ENCODE measurements around the gene PCDHB6.
"Not testable (repeated sequence)": the region's sequence is repeated elsewhere in the genome, so short reads cannot be mapped to it uniquely, and the experiment has no call there.

PCDHB6 gene

DNA sequence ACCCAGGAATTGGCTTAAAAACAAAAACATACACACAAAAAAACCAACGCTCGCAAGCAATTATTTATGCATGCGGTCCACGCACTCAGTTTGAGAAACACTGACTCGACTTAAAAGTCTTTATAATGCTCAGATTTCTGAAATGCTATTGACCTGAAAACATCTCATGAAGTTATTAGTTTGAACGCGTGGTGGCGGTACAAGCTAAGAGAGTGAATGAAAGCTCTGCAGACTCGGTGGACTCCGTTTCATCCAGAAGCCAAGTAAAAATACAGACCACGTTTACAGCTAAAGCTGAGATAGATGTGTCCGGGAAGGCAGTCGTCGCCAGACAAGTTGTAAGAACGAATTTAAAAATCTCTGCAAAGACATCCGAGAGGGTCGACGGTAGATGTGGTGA lies at the start of gene PCDHB6:
PCDHB6 (plus strand) TSS at position 246 of the 400 bp plus-strand sequence. CDS start 201 bp downstream, outside the sequence.
- no peak for DNase-seq (ENCODE audit: low spot score)

DNA sequence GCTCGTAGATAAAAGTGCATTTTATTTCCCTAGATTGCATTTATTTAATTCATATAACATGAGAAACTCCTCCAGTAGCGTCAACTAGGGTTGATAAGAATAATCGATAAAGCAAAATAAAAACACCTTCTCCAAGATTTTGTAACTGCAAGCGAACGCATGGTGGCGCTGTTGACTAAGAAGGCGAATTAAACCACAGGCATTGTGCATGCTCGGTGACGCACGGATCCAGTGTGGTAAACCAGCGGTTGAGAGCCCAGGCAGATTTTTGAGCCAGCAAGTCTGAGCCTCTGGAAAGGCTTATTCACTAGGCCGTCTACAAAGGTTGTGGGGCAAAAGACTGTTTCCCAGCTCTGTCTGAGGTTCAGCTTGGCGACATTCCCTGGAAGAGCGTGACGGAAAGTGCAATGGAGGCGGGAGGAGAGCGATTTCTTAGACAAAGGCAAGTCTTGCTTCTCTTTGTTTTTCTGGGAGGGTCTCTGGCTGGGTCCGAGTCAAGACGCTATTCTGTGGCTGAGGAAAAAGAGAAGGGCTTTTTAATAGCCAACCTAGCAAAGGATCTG lies 49.5 kb upstream of the PCDHB6 start, which contains the start of gene PCDHB3:
PCDHB3 (plus strand) TSS at position 231 of the 563 bp plus-strand sequence; CDS start at position 408, 177 bp downstream.
- DNase-seq (ENCODE audit: low spot score) = no peak

GRCh38 chr5:141101059-141101458 lies 48.8 kb upstream of the PCDHB6 start:
- no peak for DNase-seq (ENCODE audit: low spot score)

DNA sequence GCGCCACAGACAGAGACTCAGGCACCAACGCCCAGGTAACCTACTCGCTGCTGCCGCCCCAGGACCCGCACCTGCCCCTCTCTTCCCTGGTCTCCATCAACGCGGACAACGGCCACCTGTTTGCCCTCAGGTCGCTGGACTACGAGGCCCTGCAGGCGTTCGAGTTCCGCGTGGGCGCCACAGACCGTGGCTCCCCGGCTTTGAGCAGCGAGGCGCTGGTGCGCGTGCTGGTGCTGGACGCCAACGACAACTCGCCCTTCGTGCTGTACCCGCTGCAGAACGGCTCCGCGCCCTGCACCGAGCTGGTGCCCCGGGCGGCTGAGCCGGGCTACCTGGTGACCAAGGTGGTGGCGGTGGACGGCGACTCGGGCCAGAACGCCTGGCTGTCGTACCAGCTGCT lies 47.8 kb upstream of the PCDHB6 start:
- not testable (repeated sequence) for DNase-seq (ENCODE audit: low spot score)

GRCh38 chr5:141102471-141102870 lies 47.4 kb upstream of the PCDHB6 start:
- not testable (repeated sequence) for DNase-seq (ENCODE audit: low spot score)

GRCh38 chr5:141105350-141105749 lies 44.5 kb upstream of the PCDHB6 start:
- no peak for DNase-seq (ENCODE audit: low spot score)

DNA sequence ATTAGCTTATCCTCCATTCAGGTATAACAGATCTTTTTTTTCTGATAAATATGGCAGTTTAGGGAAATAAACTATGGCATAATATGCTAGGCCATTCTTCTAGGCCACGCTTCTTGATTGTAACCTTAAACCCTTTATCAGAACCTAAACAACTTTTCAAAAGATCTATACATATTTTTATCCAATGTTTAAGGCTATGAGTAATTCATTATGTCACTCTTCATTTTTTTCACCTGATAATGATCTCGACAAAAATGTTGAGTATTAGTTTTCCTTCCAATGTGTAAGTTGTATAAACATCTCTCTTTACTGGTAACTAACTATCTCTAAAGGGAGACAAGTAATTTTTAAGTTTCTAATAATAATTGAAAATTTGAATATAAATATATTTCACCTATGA lies 30.6 kb upstream of the PCDHB6 start:
- no peak for DNase-seq (ENCODE audit: low spot score)

DNA sequence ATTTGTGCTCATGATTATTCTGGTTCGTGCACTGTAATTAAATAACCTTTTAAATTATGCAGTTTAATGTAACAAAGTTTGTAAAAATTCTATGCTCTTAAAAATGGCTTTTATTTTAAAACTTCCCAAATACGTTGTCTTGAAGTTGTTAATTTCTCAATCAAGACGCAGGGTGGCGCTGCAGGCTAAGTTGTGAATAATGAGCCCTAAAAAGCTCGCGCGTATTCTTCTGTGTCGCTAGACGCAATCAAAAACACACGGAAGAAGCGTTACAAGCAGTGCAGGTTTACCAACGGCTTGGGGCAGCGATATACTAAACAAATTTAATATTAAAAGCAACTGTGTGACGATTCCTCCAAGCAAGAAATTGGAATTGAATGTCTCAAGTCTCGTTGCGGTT lies 28.3 kb upstream of the PCDHB6 start, which contains the start of gene PCDHB4:
PCDHB4 (plus strand) TSS at position 256 of the 400 bp plus-strand sequence. CDS start 181 bp downstream, outside the sequence.
- DNase-seq (ENCODE audit: low spot score) = no peak

GRCh38 chr5:141121985-141122384 lies 27.9 kb upstream of the PCDHB6 start:
- no peak for DNase-seq (ENCODE audit: low spot score)

DNA sequence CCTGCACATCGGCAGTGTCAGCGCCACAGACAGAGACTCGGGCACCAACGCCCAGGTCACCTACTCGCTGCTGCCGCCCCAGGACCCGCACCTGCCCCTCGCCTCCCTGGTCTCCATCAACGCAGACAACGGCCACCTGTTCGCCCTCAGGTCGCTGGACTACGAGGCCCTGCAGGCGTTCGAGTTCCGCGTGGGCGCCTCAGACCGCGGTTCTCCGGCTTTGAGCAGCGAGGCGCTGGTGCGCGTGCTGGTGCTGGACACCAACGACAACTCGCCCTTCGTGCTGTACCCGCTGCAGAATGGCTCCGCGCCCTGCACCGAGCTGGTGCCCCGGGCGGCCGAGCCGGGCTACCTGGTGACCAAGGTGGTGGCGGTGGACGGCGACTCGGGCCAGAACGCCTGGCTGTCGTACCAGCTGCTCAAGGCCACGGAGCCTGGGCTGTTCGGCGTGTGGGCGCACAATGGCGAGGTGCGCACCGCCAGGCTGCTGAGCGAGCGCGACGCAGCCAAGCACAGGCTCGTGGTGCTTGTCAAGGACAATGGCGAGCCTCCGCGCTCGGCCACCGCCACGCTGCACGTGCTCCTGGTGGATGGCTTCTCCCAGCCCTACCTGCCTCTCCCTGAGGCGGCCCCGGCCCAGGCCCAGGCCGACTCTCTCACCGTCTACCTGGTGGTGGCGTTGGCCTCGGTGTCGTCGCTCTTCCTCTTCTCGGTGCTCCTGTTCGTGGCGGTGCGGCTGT lies 26.3 kb upstream of the PCDHB6 start:
- not testable (repeated sequence) for DNase-seq (ENCODE audit: low spot score)

DNA sequence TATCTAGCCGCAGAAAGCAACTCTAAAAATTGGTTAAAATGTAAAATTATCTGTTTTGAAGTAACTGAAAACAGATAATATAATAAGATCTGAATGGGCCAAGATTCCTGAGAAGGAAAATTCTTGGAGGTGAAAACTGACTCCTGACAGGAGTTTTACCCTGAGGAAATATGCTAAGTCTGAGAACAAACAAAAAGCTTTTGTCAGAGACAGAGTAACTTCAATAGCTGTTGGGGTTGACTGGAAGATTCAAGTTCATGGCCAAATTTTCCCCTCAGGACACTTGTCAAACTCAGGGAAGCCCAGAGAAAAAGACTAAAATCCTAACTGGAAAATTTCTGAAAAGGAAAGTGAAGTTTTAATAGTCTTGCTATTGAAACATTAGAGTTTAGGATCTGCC lies 22.6 kb upstream of the PCDHB6 start:
- DNase-seq (ENCODE audit: low spot score) = no peak

- no peak for DNase-seq (ENCODE audit: low spot score)
Measured at GRCh38 chr5:141135030-141135717, 14.7 kb upstream of the PCDHB6 start, which contains the start of gene PCDHB5. Gene PCDHB5, plus strand, starts transcription at chr5:141135206. Its CDS starts 229 bp downstream, at chr5:141135435.

- DNase-seq (ENCODE audit: low spot score) = no peak
Measured at GRCh38 chr5:141135718-141136266, 14.1 kb upstream of the PCDHB6 start.

DNA sequence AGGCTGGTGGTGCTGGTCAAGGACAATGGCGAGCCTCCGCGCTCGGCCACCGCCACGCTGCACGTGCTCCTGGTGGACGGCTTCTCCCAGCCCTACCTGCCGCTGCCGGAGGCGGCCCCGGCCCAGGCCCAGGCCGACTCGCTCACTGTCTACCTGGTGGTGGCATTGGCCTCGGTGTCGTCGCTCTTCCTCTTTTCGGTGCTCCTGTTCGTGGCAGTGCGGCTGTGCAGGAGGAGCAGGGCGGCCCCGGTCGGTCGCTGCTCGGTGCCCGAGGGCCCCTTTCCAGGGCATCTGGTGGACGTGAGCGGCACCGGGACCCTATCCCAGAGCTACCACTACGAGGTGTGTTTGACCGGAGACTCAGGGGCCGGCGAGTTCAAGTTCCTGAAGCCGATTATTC lies 12.5 kb upstream of the PCDHB6 start:
- not testable (repeated sequence) for DNase-seq (ENCODE audit: low spot score)

DNA sequence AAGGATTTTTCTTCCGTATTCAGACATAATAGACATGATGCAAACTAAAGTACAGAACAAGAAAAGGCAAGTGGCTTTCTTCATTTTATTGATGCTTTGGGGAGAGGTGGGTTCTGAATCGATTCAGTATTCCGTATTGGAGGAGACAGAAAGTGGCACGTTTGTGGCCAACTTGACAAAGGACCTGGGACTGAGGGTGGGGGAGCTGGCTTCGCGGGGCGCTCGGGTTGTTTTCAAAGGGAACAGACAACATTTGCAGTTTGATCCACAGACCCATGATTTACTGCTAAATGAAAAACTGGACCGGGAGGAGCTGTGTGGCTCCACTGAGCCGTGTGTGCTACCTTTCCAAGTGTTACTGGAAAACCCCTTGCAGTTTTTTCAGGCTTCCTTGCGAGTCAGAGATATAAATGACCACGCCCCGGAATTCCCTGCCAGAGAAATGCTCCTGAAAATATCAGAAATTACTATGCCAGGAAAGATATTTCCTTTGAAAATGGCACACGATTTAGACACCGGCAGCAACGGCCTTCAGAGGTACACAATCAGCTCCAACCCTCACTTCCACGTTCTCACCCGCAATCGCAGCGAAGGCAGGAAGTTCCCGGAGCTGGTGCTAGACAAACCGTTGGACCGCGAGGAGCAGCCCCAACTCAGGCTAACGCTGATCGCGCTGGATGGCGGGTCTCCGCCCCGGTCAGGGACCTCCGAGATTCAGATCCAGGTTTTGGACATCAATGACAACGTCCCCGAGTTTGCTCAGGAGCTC lies 551 bp downstream of the PCDHB6 start:
- no peak for DNase-seq (ENCODE audit: low spot score)

DNA sequence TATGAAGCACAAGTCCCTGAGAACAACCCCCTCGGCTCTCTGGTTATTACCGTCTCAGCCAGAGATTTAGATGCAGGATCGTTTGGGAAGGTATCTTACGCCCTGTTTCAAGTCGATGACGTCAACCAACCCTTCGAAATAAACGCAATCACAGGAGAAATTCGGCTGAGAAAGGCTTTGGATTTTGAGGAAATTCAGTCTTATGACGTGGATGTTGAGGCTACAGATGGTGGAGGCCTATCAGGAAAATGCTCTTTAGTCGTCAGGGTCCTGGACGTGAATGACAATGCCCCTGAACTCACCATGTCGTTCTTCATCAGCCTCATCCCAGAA lies 1.1 kb downstream of the PCDHB6 start:
- DNase-seq (ENCODE audit: low spot score) = no peak

DNA sequence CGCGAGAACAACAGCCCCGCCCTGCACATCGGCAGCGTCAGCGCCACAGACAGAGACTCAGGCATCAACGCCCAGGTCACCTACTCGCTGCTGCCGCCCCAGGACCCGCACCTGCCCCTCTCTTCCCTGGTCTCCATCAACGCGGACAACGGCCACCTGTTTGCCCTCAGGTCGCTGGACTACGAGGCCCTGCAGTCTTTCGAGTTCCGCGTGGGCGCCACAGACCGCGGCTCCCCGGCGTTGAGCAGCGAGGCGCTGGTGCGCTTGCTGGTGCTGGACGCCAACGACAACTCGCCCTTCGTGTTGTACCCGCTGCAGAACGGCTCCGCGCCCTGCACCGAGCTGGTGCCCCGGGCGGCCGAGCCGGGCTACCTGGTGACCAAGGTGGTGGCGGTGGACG lies 1.8 kb downstream of the PCDHB6 start:
- not testable (repeated sequence) for DNase-seq (ENCODE audit: low spot score)

- not testable (repeated sequence) for DNase-seq (ENCODE audit: low spot score)
Measured at GRCh38 chr5:141152096-141152495, 2.2 kb downstream of the PCDHB6 start.

GRCh38 chr5:141155540-141156374 lies 5.9 kb downstream of the PCDHB6 start:
- DNase-seq (ENCODE audit: low spot score) = no peak

DNA sequence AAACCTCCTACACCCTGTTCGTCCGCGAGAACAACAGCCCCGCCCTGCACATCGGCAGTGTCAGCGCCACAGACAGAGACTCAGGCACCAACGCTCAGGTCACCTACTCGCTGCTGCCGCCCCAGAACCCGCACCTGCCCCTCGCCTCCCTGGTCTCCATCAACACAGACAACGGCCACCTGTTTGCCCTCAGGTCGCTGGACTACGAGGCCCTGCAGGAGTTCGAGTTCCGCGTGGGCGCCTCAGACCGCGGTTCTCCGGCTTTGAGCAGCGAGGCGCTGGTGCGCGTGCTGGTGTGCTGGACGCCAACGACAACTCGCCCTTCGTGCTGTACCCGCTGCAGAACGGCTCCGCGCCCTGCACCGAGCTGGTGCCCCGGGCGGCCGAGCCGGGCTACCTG lies 7.5 kb downstream of the PCDHB6 start:
- not testable (repeated sequence) for DNase-seq (ENCODE audit: low spot score)

DNA sequence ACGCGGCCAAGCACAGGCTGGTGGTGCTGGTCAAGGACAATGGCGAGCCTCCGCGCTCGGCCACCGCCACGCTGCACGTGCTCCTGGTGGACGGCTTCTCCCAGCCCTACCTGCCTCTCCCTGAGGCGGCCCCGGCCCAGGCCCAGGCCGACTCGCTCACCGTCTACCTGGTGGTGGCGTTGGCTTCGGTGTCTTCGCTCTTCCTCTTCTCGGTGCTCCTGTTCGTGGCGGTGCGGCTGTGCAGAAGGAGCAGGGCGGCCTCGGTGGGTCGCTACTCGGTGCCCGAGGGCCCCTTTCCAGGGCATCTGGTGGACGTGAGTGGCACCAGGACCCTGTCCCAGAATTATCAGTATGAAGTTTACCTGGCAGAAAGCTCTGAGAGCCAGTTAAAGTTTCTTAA lies 8.0 kb downstream of the PCDHB6 start:
- not testable (repeated sequence) for DNase-seq (ENCODE audit: low spot score)
